HepG2 (cell line): ENCODE results near the gene LRRC34. TPM values are rescaled to one million over a fixed set of nuclear protein-coding genes. Genes with fewer than 3 reads are reported as not detected.

ENCODE experiments used
- ETV5 ChIP-seq: IDR thresholded peaks from 2 replicates; pipeline ENCODE4 v1.6.1; 2018; ENCODE audit warnings: missing biosample characterization, missing genetic modification reagents, inconsistent platforms, borderline replicate concordance
- NAIF1 ChIP-seq: sonication (generic); formaldehyde crosslinking; IDR thresholded peaks from 2 replicates; pipeline ENCODE4 v1.5.0; 2020; ENCODE audit warnings: mild to moderate bottlenecking, missing genetic modification reagents, borderline replicate concordance
- NCOA2 ChIP-seq: sonication (generic); formaldehyde crosslinking; IDR thresholded peaks from 2 replicates; pipeline ENCODE4 v1.8.0; 2022; ENCODE audit warnings: inconsistent platforms
- RARG ChIP-seq: sonication (generic); formaldehyde crosslinking; IDR thresholded peaks from 2 replicates; pipeline ENCODE4 v1.4.0; 2020; ENCODE audit warnings: low read depth, mild to moderate bottlenecking, missing genetic modification reagents
- SMC3 ChIP-seq: IDR thresholded peaks from 2 replicates; pipeline ENCODE4 v1.6.1; 2011; ENCODE audit warnings: low read length, improper control_type of control experiment
- SP2 ChIP-seq: sonication (generic); formaldehyde crosslinking; IDR thresholded peaks from 2 replicates; pipeline ENCODE4 v1.5.1; 2020; ENCODE audit warnings: mild to moderate bottlenecking, missing genetic modification reagents
- ZBTB21 ChIP-seq: sonication (generic); formaldehyde crosslinking; IDR thresholded peaks from 2 replicates; pipeline ENCODE4 v1.4.0; 2020; ENCODE audit warnings: missing genetic modification reagents
- ZBTB7B ChIP-seq: sonication (generic); formaldehyde crosslinking; IDR thresholded peaks from 2 replicates; pipeline ENCODE4 v1.4.0; 2020; ENCODE audit warnings: missing genetic modification reagents
- ZC3H13 ChIP-seq: sonication (generic); formaldehyde crosslinking; IDR thresholded peaks from 2 replicates; pipeline ENCODE4 v1.8.1; 2023; ENCODE audit warnings: mild to moderate bottlenecking, missing genetic modification reagents, moderate library complexity
- ZFP37 ChIP-seq: sonication (generic); formaldehyde crosslinking; IDR thresholded peaks from 2 replicates; pipeline ENCODE4 v1.4.0; 2020; ENCODE audit warnings: missing genetic modification reagents, borderline replicate concordance
- ZNF337 ChIP-seq: sonication (generic); formaldehyde crosslinking; IDR thresholded peaks from 2 replicates; pipeline ENCODE4 v1.5.1; 2020; ENCODE audit warnings: missing genetic modification reagents, low read depth, mild to moderate bottlenecking, borderline replicate concordance
- ZNF343 ChIP-seq: sonication (generic); formaldehyde crosslinking; IDR thresholded peaks from 2 replicates; pipeline ENCODE4 v1.4.0; 2020; ENCODE audit warnings: mild to moderate bottlenecking, missing genetic modification reagents
- polyA plus RNA-seq, 8 experiments: library from polyadenylated mRNA; depleted of rRNA in 3 of 8; stranded (reverse) in 7 of 8; unstranded in 1 of 8; fragments of >200 nt; fragmentation: Illumina TruSeq in 4 of 8; extraction: Trizol in 4 of 8; gene quantifications; 2 replicates each; pipeline versions ENCODE4 v1.2.1 to v1.2.3, GENCODE V29; 2011 to 2016; ENCODE audit warnings: low read depth in 4 of 8, missing spikeins in 1 of 8, mixed read lengths in 1 of 8; ENCODE audit not compliant: insufficient read depth in 1 of 8
- total RNA-seq, 5 experiments: library from RNA; depleted of rRNA; stranded (reverse); fragments of >200 nt; fragmentation: Illumina TruSeq; extraction: Trizol; gene quantifications; 2 replicates each; pipeline ENCODE4 v1.2.3, GENCODE V29; 2016; ENCODE audit warnings: low read depth in 1 of 5
- TF ChIP-seq, protein P1 (sequence below): sonication (generic); formaldehyde crosslinking; IDR thresholded peaks from 2 replicates; pipeline ENCODE4 v1.4.0; 2020; ENCODE audit warnings: mild to moderate bottlenecking, missing genetic modification reagents
- TF ChIP-seq, protein P2 (sequence below): sonication (generic); formaldehyde crosslinking; IDR thresholded peaks from 2 replicates; pipeline ENCODE4 v1.5.1; 2020; ENCODE audit warnings: missing genetic modification reagents, mild to moderate bottlenecking, borderline replicate concordance
- TF ChIP-seq, protein P3 (sequence below): sonication (generic); formaldehyde crosslinking; IDR thresholded peaks from 2 replicates; pipeline ENCODE4 v1.4.0; 2020; ENCODE audit warnings: missing genetic modification reagents, borderline replicate concordance
- TF ChIP-seq, protein P4 (sequence below): sonication (generic); formaldehyde crosslinking; IDR thresholded peaks from 2 replicates; pipeline ENCODE4 v1.8.0; 2022; ENCODE audit warnings: missing genetic modification reagents, mild to moderate bottlenecking, borderline replicate concordance
- TF ChIP-seq, protein P5 (sequence below): sonication (generic); formaldehyde crosslinking; IDR thresholded peaks from 2 replicates; pipeline ENCODE4 v1.5.1; 2020; ENCODE audit warnings: mild to moderate bottlenecking, missing genetic modification reagents

LRRC34 gene
- total and polyA plus RNA-seq, 2 of the 13 experiments (the other 11 are each of a cell fraction or from before 2014, with no cell fraction given), result not detected

DNA sequence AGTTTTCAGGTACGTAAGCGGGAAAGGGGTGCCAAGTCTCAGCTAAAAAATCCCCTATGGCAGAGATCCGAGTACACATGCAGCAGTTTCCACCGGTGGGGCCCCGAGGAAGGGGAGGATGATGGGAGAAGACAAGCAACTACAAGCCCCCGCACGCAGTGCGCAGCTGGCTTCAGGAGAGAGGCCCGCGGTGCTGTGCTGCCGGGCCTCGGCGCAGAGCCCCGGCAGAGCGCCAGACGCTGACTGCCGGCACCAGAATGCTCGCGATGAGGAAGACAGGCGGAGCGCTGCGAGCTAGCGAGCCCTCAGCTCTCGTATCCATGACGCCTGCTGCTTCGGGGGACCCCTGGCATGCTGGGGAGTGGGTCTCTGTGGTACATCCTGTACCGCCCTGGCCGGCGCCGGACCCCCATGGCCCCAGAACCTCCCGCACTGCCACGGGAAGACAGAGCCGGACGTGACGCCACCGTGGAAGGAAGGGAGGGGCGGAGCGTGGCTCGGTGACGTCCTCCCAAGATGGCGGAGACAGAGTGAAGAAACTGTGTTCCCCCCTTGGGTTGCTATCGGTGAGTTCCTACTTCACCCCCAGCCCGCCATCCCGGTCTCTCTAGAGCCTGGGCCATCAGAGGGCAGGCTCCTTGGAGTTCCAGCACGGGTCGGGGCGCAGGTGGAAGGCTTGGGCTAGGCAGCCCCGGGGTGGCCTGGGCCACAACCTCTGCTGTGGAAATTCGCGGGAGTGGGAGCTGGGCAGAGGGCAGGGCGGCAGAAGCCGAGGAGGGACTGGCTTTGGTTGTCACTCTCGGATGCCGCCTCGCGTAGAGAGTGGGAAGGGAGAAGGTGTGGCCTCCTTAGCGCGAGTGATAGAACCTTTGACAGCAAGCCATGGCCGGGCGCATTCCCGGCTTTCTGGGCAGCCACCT lies 39.5 kb downstream of the LRRC34 start, which contains the start of gene MYNN (continued):
- TF ChIP-seq ZFP37 (CRISPR knock-in tag) (peak; percentile 78; the same call in 1 of the 2 replicates), RARG (no peak), ZBTB7B (CRISPR knock-in tag) (peak; percentile 68), ZBTB21 (CRISPR knock-in tag) (peak; percentile 94), NAIF1 (CRISPR knock-in tag) (no peak), SP2 (CRISPR knock-in tag) (peak; percentile 56; the same call in 1 of the 2 replicates), NCOA2 (CRISPR knock-in tag) (peak; percentile 45; the same call in 1 of the 2 replicates), ZC3H13 (peak; percentile 77; the same call in 1 of the 2 replicates), ZNF337 (CRISPR knock-in tag) (0 out of 2 replicates have a peak, but pooled peaks have one; percentile 44), ETV5 (CRISPR knock-in tag) (peak; percentile 74), ZNF343 (CRISPR knock-in tag) (peak; percentile 94), SMC3 (no peak)
- TF ChIP-seq, protein P1, sequence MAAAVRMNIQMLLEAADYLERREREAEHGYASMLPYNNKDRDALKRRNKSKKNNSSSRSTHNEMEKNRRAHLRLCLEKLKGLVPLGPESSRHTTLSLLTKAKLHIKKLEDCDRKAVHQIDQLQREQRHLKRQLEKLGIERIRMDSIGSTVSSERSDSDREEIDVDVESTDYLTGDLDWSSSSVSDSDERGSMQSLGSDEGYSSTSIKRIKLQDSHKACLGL (CRISPR knock-in tag), result peak; percentile 90
- TF ChIP-seq, protein P2, sequence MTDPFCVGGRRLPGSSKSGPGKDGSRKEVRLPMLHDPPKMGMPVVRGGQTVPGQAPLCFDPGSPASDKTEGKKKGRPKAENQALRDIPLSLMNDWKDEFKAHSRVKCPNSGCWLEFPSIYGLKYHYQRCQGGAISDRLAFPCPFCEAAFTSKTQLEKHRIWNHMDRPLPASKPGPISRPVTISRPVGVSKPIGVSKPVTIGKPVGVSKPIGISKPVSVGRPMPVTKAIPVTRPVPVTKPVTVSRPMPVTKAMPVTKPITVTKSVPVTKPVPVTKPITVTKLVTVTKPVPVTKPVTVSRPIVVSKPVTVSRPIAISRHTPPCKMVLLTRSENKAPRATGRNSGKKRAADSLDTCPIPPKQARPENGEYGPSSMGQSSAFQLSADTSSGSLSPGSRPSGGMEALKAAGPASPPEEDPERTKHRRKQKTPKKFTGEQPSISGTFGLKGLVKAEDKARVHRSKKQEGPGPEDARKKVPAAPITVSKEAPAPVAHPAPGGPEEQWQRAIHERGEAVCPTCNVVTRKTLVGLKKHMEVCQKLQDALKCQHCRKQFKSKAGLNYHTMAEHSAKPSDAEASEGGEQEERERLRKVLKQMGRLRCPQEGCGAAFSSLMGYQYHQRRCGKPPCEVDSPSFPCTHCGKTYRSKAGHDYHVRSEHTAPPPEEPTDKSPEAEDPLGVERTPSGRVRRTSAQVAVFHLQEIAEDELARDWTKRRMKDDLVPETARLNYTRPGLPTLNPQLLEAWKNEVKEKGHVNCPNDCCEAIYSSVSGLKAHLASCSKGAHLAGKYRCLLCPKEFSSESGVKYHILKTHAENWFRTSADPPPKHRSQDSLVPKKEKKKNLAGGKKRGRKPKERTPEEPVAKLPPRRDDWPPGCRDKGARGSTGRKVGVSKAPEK (CRISPR knock-in tag), result peak; percentile 74; the same call in 1 of the 2 replicates
- TF ChIP-seq, protein P3, sequence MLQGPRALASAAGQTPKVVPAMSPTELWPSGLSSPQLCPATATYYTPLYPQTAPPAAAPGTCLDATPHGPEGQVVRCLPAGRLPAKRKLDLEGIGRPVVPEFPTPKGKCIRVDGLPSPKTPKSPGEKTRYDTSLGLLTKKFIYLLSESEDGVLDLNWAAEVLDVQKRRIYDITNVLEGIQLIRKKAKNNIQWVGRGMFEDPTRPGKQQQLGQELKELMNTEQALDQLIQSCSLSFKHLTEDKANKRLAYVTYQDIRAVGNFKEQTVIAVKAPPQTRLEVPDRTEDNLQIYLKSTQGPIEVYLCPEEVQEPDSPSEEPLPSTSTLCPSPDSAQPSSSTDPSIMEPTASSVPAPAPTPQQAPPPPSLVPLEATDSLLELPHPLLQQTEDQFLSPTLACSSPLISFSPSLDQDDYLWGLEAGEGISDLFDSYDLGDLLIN (CRISPR knock-in tag), result peak; percentile 95; the same call in 1 of the 2 replicates
- TF ChIP-seq, protein P4, sequence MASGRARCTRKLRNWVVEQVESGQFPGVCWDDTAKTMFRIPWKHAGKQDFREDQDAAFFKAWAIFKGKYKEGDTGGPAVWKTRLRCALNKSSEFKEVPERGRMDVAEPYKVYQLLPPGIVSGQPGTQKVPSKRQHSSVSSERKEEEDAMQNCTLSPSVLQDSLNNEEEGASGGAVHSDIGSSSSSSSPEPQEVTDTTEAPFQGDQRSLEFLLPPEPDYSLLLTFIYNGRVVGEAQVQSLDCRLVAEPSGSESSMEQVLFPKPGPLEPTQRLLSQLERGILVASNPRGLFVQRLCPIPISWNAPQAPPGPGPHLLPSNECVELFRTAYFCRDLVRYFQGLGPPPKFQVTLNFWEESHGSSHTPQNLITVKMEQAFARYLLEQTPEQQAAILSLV (CRISPR knock-in tag), result peak; percentile 73; the same call in 1 of the 2 replicates
- TF ChIP-seq, protein P5, sequence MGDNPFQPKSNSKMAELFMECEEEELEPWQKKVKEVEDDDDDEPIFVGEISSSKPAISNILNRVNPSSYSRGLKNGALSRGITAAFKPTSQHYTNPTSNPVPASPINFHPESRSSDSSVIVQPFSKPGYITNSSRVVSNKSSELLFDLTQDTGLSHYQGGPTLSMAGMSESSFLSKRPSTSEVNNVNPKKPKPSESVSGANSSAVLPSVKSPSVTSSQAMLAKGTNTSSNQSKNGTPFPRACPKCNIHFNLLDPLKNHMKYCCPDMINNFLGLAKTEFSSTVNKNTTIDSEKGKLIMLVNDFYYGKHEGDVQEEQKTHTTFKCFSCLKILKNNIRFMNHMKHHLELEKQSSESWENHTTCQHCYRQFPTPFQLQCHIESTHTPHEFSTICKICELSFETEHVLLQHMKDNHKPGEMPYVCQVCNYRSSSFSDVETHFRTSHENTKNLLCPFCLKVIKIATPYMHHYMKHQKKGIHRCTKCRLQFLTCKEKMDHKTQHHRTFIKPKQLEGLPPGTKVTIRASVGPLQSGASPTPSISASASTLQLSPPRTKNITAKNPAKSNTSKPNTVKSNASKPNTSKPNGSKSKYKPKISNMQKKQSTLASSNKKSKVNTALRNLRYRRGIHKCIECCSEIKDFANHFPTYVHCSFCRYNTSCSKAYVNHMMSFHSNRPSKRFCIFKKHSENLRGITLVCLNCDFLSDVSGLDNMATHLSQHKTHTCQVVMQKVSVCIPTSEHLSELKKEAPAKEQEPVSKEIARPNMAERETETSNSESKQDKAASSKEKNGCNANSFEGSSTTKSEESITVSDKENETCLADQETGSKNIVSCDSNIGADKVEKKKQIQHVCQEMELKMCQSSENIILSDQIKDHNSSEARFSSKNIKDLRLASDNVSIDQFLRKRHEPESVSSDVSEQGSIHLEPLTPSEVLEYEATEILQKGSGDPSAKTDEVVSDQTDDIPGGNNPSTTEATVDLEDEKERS, result peak; percentile 17; the same call in 1 of the 2 replicates
